ENCODE results near the gene CPLX1.

Gene CPLX1

DNA sequence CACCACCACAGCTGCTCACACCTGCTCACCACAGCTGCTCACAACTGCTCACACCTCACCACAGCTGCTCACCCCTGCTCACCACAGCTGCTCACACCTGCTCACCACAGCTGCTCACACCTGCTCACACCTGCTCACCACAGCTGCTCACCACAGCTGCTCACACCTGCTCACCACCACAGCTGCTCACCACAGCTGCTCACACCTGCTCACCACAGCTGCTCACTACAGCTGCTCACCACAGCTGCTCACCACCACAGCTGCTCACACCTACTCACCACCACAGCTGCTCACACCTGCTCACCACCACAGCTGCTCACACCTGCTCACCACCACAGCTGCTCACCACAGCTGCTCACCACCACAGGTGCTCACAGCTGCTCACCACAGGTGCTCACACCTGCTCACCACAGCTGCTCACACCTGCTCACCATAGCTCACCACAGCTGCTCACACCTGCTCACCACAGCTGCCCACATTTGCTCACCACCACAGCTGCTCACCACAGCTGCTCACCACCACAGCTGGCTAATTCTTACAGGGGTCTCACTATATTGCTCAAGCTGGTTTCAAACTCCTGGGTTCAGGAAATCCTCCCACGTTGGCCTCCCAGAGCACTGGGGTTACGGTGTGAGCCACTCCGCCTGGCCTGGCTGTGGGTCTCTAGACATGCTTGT is 30.4 kb upstream of the CPLX1 start:
- H3K9me3 ChIP-seq (ENCODE audit: control insufficient read depth in 2 of 2, low read length in 2 of 2): no peaks in the 10 kb centered on the region
- no peak overlapping the region for H3K9ac ChIP-seq (ENCODE audit: low read depth in 1 of 2, low read length in 2 of 2)
- H3K4me3 ChIP-seq (ENCODE audit: low read length in 2 of 2): no peak overlapping the region
- H3K4me1 ChIP-seq (ENCODE audit: control insufficient read depth in 2 of 2, insufficient read depth in 2 of 2, low read length in 2 of 2): no peaks in the 10 kb centered on the region
- H3K36me3 ChIP-seq (ENCODE audit: control insufficient read depth in 2 of 2, insufficient read depth in 2 of 2, low read length in 2 of 2): peaks cover 47 to 62% of the 10 kb centered on the region in 2 donors
- H3K27me3 ChIP-seq (ENCODE audit: control insufficient read depth in 2 of 2, insufficient read depth in 2 of 2, low read length in 2 of 2): no peaks in the 10 kb centered on the region
- no peak overlapping the region for H3K27ac ChIP-seq (ENCODE audit: low read depth in 2 of 2, low read length in 2 of 2)

DNA sequence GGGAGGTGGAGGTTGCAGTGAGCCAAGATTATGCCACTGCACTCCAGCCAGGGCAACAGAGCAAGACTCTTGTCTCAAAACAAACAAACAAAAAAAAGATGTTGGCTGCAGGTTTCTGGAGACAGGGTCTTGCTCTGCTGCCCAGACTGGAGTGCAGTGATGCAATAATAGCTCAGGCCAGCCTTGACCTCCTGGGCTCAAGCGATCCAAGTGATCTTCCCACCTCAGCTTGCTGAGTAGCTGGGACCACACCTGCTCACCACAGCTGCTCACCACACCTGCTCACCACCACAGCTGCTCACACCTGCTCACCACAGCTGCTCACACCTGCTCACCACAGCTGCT is 29.9 kb upstream of the CPLX1 start:
- peaks cover 44 to 60% of the 10 kb centered on the region in 2 donors for H3K36me3 ChIP-seq (ENCODE audit: control insufficient read depth in 2 of 2, insufficient read depth in 2 of 2, low read length in 2 of 2)
- no peaks in the 10 kb centered on the region for H3K9me3 ChIP-seq (ENCODE audit: control insufficient read depth in 2 of 2, low read length in 2 of 2)
- no peaks in the 10 kb centered on the region for H3K4me1 ChIP-seq (ENCODE audit: control insufficient read depth in 2 of 2, insufficient read depth in 2 of 2, low read length in 2 of 2)
- H3K9ac ChIP-seq (ENCODE audit: low read depth in 1 of 2, low read length in 2 of 2): no peak overlapping the region
- H3K27ac ChIP-seq (ENCODE audit: low read depth in 2 of 2, low read length in 2 of 2): no peak overlapping the region
- no peak overlapping the region for H3K4me3 ChIP-seq (ENCODE audit: low read length in 2 of 2)
- no peaks in the 10 kb centered on the region for H3K27me3 ChIP-seq (ENCODE audit: control insufficient read depth in 2 of 2, insufficient read depth in 2 of 2, low read length in 2 of 2)

GRCh38 chr4:854356-854755 is 28.4 kb upstream of the CPLX1 start:
- Histone ChIP-seq H3K9ac (ENCODE audit: low read depth in 1 of 2, low read length in 2 of 2) (no peak overlapping the region), H3K4me1 (ENCODE audit: control insufficient read depth in 2 of 2, insufficient read depth in 2 of 2, low read length in 2 of 2) (no peaks in the 10 kb centered on the region), H3K36me3 (ENCODE audit: control insufficient read depth in 2 of 2, insufficient read depth in 2 of 2, low read length in 2 of 2) (peaks cover 44 to 57% of the 10 kb centered on the region in 2 donors), H3K27ac (ENCODE audit: low read depth in 2 of 2, low read length in 2 of 2) (no peak overlapping the region), H3K27me3 (ENCODE audit: control insufficient read depth in 2 of 2, insufficient read depth in 2 of 2, low read length in 2 of 2) (no peaks in the 10 kb centered on the region), H3K4me3 (ENCODE audit: low read length in 2 of 2) (no peak overlapping the region), H3K9me3 (ENCODE audit: control insufficient read depth in 2 of 2, low read length in 2 of 2) (no peaks in the 10 kb centered on the region)

GRCh38 chr4:853416-853781 is 27.5 kb upstream of the CPLX1 start:
- no peak overlapping the region for H3K9ac ChIP-seq (ENCODE audit: low read depth in 1 of 2, low read length in 2 of 2)
- H3K27ac ChIP-seq (ENCODE audit: low read depth in 2 of 2, low read length in 2 of 2): no peak overlapping the region
- H3K4me3 ChIP-seq (ENCODE audit: low read length in 2 of 2): no peak overlapping the region
- no peaks in the 10 kb centered on the region for H3K27me3 ChIP-seq (ENCODE audit: control insufficient read depth in 2 of 2, insufficient read depth in 2 of 2, low read length in 2 of 2)
- peaks cover 39 to 50% of the 10 kb centered on the region in 2 donors for H3K36me3 ChIP-seq (ENCODE audit: control insufficient read depth in 2 of 2, insufficient read depth in 2 of 2, low read length in 2 of 2)
- H3K9me3 ChIP-seq (ENCODE audit: control insufficient read depth in 2 of 2, low read length in 2 of 2): no peaks in the 10 kb centered on the region
- H3K4me1 ChIP-seq (ENCODE audit: control insufficient read depth in 2 of 2, insufficient read depth in 2 of 2, low read length in 2 of 2): no peaks in the 10 kb centered on the region

DNA sequence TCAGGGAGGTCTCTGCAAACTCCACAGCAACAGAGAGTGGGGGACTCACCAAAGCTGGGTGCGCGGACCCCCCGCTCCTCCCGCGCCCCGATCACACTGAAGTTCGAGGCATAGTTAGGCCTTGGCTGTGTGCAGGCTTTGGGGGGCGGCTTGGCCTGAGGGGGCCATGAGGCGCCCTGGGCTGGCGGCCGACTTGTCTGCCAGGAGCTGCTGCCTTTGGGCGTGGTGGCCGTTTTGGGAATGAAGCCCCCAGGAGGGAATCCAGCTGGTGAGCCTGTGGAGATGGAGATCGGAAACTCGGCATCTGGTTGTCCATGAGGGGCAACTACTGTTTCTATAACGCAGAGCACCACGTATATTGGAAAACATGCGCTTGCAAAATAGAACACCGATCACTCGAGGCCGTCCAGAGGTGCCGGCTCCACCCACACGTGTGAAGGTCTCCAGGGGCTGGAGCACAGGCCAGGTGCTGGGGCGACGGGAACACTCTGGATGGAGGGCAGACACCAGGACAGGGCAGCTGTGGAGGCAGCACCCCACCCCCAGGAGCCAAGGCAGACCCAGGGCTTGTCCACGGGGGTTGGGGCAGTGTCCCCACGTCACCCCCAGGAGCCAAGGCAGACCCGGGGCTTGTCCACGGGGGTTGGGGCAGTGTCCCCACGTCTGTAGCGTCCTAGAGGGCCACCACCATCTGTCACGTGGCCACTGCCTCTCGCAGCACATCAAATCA is 25.9 kb upstream of the CPLX1 start:
- Histone ChIP-seq H3K9ac (ENCODE audit: low read depth in 1 of 2, low read length in 2 of 2) (no peak overlapping the region), H3K27me3 (ENCODE audit: control insufficient read depth in 2 of 2, insufficient read depth in 2 of 2, low read length in 2 of 2) (no peaks in the 10 kb centered on the region), H3K4me1 (ENCODE audit: control insufficient read depth in 2 of 2, insufficient read depth in 2 of 2, low read length in 2 of 2) (no peaks in the 10 kb centered on the region), H3K4me3 (ENCODE audit: low read length in 2 of 2) (no peak overlapping the region), H3K27ac (ENCODE audit: low read depth in 2 of 2, low read length in 2 of 2) (no peak overlapping the region), H3K9me3 (ENCODE audit: control insufficient read depth in 2 of 2, low read length in 2 of 2) (no peaks in the 10 kb centered on the region), H3K36me3 (ENCODE audit: control insufficient read depth in 2 of 2, insufficient read depth in 2 of 2, low read length in 2 of 2) (peaks cover 32 to 48% of the 10 kb centered on the region in 2 donors)

GRCh38 chr4:850323-850945 is 24.5 kb upstream of the CPLX1 start:
- no peaks in the 10 kb centered on the region for H3K9me3 ChIP-seq (ENCODE audit: control insufficient read depth in 2 of 2, low read length in 2 of 2)
- H3K27ac ChIP-seq (ENCODE audit: low read depth in 2 of 2, low read length in 2 of 2): no peak overlapping the region
- no peaks in the 10 kb centered on the region for H3K4me1 ChIP-seq (ENCODE audit: control insufficient read depth in 2 of 2, insufficient read depth in 2 of 2, low read length in 2 of 2)
- H3K4me3 ChIP-seq (ENCODE audit: low read length in 2 of 2): no peak overlapping the region
- H3K36me3 ChIP-seq (ENCODE audit: control insufficient read depth in 2 of 2, insufficient read depth in 2 of 2, low read length in 2 of 2): peaks cover 29 to 40% of the 10 kb centered on the region in 2 donors
- H3K9ac ChIP-seq (ENCODE audit: low read depth in 1 of 2, low read length in 2 of 2): no peak overlapping the region
- H3K27me3 ChIP-seq (ENCODE audit: control insufficient read depth in 2 of 2, insufficient read depth in 2 of 2, low read length in 2 of 2): no peaks in the 10 kb centered on the region

DNA sequence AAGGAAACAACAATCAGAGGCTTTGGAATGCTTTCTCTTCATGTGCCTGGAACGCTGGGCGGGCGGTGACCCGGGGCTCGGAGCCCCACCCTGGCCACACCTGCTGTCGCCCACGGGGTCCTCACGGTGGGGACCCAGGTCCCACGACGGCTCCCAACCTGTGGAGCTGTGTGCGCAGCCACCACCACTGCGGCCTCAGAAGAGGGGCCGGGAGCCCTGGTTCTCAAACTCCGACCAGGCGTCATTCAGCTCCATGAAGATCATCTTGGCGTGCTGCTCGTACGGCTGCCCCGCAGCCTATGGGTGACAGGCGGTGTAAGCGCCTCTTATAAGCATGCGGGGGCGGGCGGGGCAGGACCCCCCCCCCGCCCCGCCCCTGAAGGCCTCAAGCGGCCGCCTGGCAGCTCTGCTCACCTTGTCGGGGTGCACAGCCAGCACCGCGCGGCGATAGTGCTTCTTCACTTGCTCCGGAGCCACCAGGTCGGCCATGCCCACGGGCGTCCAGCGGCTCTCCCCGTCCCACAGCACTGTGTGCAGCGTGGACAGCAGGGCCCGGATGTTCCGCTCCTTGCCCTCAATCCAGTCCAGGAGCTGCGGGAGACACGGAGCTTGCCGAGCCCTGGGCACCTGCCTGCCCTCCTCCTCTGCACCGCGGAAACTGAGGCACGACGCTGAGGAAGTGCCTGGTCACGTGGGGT is 23.7 kb upstream of the CPLX1 start:
- Histone ChIP-seq H3K27me3 (ENCODE audit: control insufficient read depth in 2 of 2, insufficient read depth in 2 of 2, low read length in 2 of 2) (no peaks in the 10 kb centered on the region), H3K36me3 (ENCODE audit: control insufficient read depth in 2 of 2, insufficient read depth in 2 of 2, low read length in 2 of 2) (peaks cover 29 to 36% of the 10 kb centered on the region in 2 donors), H3K9ac (ENCODE audit: low read depth in 1 of 2, low read length in 2 of 2) (no peak overlapping the region), H3K4me3 (ENCODE audit: low read length in 2 of 2) (no peak overlapping the region), H3K4me1 (ENCODE audit: control insufficient read depth in 2 of 2, insufficient read depth in 2 of 2, low read length in 2 of 2) (no peaks in the 10 kb centered on the region), H3K9me3 (ENCODE audit: control insufficient read depth in 2 of 2, low read length in 2 of 2) (no peaks in the 10 kb centered on the region), H3K27ac (ENCODE audit: low read depth in 2 of 2, low read length in 2 of 2) (no peak overlapping the region)

GRCh38 chr4:848803-849477 is 23.0 kb upstream of the CPLX1 start:
- Histone ChIP-seq H3K27ac (ENCODE audit: low read depth in 2 of 2, low read length in 2 of 2) (no peak overlapping the region), H3K4me3 (ENCODE audit: low read length in 2 of 2) (no peak overlapping the region), H3K36me3 (ENCODE audit: control insufficient read depth in 2 of 2, insufficient read depth in 2 of 2, low read length in 2 of 2) (peaks cover 29 to 33% of the 10 kb centered on the region in 2 donors), H3K27me3 (ENCODE audit: control insufficient read depth in 2 of 2, insufficient read depth in 2 of 2, low read length in 2 of 2) (no peaks in the 10 kb centered on the region), H3K9me3 (ENCODE audit: control insufficient read depth in 2 of 2, low read length in 2 of 2) (no peaks in the 10 kb centered on the region), H3K9ac (ENCODE audit: low read depth in 1 of 2, low read length in 2 of 2) (no peak overlapping the region), H3K4me1 (ENCODE audit: control insufficient read depth in 2 of 2, insufficient read depth in 2 of 2, low read length in 2 of 2) (no peaks in the 10 kb centered on the region)

- Histone ChIP-seq H3K4me3 (ENCODE audit: low read length in 2 of 2) (no peak overlapping the region), H3K9me3 (ENCODE audit: control insufficient read depth in 2 of 2, low read length in 2 of 2) (no peaks in the 10 kb centered on the region), H3K9ac (ENCODE audit: low read depth in 1 of 2, low read length in 2 of 2) (no peak overlapping the region), H3K27me3 (ENCODE audit: control insufficient read depth in 2 of 2, insufficient read depth in 2 of 2, low read length in 2 of 2) (no peaks in the 10 kb centered on the region), H3K27ac (ENCODE audit: low read depth in 2 of 2, low read length in 2 of 2) (no peak overlapping the region), H3K4me1 (ENCODE audit: control insufficient read depth in 2 of 2, insufficient read depth in 2 of 2, low read length in 2 of 2) (no peaks in the 10 kb centered on the region), H3K36me3 (ENCODE audit: control insufficient read depth in 2 of 2, insufficient read depth in 2 of 2, low read length in 2 of 2) (peaks cover 28 to 33% of the 10 kb centered on the region in 2 donors)
Measured at GRCh38 chr4:848307-848691, 22.4 kb upstream of the CPLX1 start.

Measured in mucosa of rectum (tissue), 2 donors.